A549 (cell line): ENCODE measurements around the gene KMT5C. TPM values are rescaled to one million over a fixed set of nuclear protein-coding genes. Genes with fewer than 3 reads are reported as not detected.

Source experiments
- ATAC-seq, 2 experiments: fragments of 200-7000 bp in 1 of 2; fragments of >200 bp in 1 of 2; cut with Nextera tagmentation in 1 of 2; cut with Tn5 transposase in 1 of 2; 3 replicates each; pipeline versions ENCODE4 v1.8.0 to v1.9.1; 2018 to 2020; ENCODE audit warnings: mild to moderate bottlenecking in 1 of 2, moderate library complexity in 1 of 2
- CTCF ChIA-PET: fragments of 300-600 bp; sonication (Branson Sonifier 250); formaldehyde crosslinking; extraction: SDS; loops from one replicate; lab custom pipeline; 2021; ENCODE audit warnings: antibody characterized with exemption, inconsistent platforms; lab: Yijun Ruan, JAX
- POLR2A ChIA-PET: fragments of 350-600 bp; formaldehyde crosslinking; extraction: SDS; loops from one replicate; lab custom pipeline; 2021; ENCODE audit warnings: antibody characterized with exemption, inconsistent platforms; lab: Yijun Ruan, JAX
- DNase-seq, 2 experiments: peaks; one replicate each; pipeline versions ENCODE4 v3.0.0 to v3.0.0-alpha.2; 2011 to 2016; ENCODE audit warnings: low read depth in 1 of 2, low spot score in 1 of 2
- FAIRE-seq: peaks from 2 replicates; lab custom pipeline; 2011; peaks lifted over from hg19 to GRCh38; lab: Jason Lieb, UNC
- H3K27ac ChIP-seq, 2 experiments: fragments of >200 bp; sonication (Bioruptor Twin); formaldehyde crosslinking; 3 replicates each; pipeline ENCODE4 v1.5.1; 2016 to 2017
- H3K4me1 ChIP-seq: fragments of >200 bp; sonication (Bioruptor Twin); formaldehyde crosslinking; 3 replicates; pipeline ENCODE4 v1.6.1; 2016
- H3K4me2 ChIP-seq: fragments of >200 bp; sonication (Bioruptor Twin); formaldehyde crosslinking; 3 replicates; pipeline ENCODE4 v1.6.1; 2016
- H3K4me3 ChIP-seq: fragments of >200 bp; sonication (Bioruptor Twin); formaldehyde crosslinking; 3 replicates; pipeline ENCODE4 v1.5.1; 2016
- H3K9me3 ChIP-seq: fragments of >200 bp; sonication (Bioruptor Twin); formaldehyde crosslinking; 3 replicates; pipeline ENCODE4 v1.6.1; 2016
- BHLHE40 ChIP-seq: IDR thresholded peaks from 2 replicates; pipeline ENCODE4 v1.6.1; 2012; ENCODE audit warnings: low read depth, low read length, inconsistent platforms
- EHF ChIP-seq: fragments of 250-450 bp; sonication (Bioruptor Pico); IDR thresholded peaks from 2 replicates; pipeline ENCODE4 v1.5.0; 2020; ENCODE audit warnings: mild to moderate bottlenecking
- FOSB ChIP-seq: fragments of 250-450 bp; sonication (Bioruptor Pico); IDR thresholded peaks from 2 replicates; pipeline ENCODE4 v1.5.0; 2020; ENCODE audit warnings: mild to moderate bottlenecking, moderate library complexity
- FOSL2 ChIP-seq, 2 experiments: fragments of 450-650 bp in 1 of 2; fragments of >200 bp in 1 of 2; sonication (Bioruptor Twin) in 1 of 2; formaldehyde crosslinking; IDR thresholded peaks; 2 replicates each; pipeline versions ENCODE4 v1.5.0 to v1.6.1; 2016 to 2020; ENCODE audit warnings: mild to moderate bottlenecking in 1 of 2, moderate library complexity in 1 of 2
- HDAC2 ChIP-seq: fragments of 200-600 bp; sonication (generic); IDR thresholded peaks from 2 replicates; pipeline ENCODE4 v1.6.1; 2016
- HOXB13 ChIP-seq: fragments of 250-450 bp; sonication (Bioruptor Pico); IDR thresholded peaks from 2 replicates; pipeline ENCODE4 v1.5.0; 2020; ENCODE audit warnings: low read depth, mild to moderate bottlenecking, moderate library complexity
- HOXB5 ChIP-seq: fragments of 250-450 bp; sonication (Bioruptor Pico); IDR thresholded peaks from 2 replicates; pipeline ENCODE4 v1.5.0; 2020; ENCODE audit warnings: mild to moderate bottlenecking, moderate library complexity
- KDM1A ChIP-seq: fragments of 200-600 bp; sonication (generic); IDR thresholded peaks from 2 replicates; pipeline ENCODE4 v1.6.1; 2016; ENCODE audit warnings: low read depth, mild to moderate bottlenecking
- KDM5A ChIP-seq: fragments of 200-600 bp; sonication (generic); IDR thresholded peaks from 2 replicates; pipeline ENCODE4 v1.6.1; 2016; ENCODE audit warnings: antibody characterized with exemption, mild to moderate bottlenecking
- MAFK ChIP-seq: fragments of 450-650 bp; IDR thresholded peaks from 2 replicates; pipeline ENCODE4 v1.6.1; 2014; ENCODE audit not compliant: partially characterized antibody
- MAZ ChIP-seq: fragments of 150-350 bp; IDR thresholded peaks from 2 replicates; pipeline ENCODE4 v1.6.1; 2014; ENCODE audit warnings: antibody characterized with exemption, low read depth, low read length, borderline replicate concordance
- MYC ChIP-seq: IDR thresholded peaks from 2 replicates; pipeline ENCODE4 v1.6.1; 2012; ENCODE audit warnings: mild to moderate bottlenecking, inconsistent platforms, low read length, improper control_type of control experiment, borderline replicate concordance
- NPAS2 ChIP-seq: fragments of 250-450 bp; sonication (Bioruptor Pico); IDR thresholded peaks from 2 replicates; pipeline ENCODE4 v1.8.0; 2022; ENCODE audit warnings: mild to moderate bottlenecking, moderate library complexity, borderline replicate concordance
- PHF8 ChIP-seq: fragments of 200-600 bp; sonication (generic); IDR thresholded peaks from 2 replicates; pipeline ENCODE4 v1.6.1; 2016; ENCODE audit warnings: low read depth, mild to moderate bottlenecking, antibody characterized with exemption, moderate library complexity, borderline replicate concordance
- RAD21 ChIP-seq, 2 experiments: fragments of >200 bp in 1 of 2; sonication (Bioruptor Twin) in 1 of 2; formaldehyde crosslinking in 1 of 2; IDR thresholded peaks in 1 of 2; conservative IDR thresholded peaks in 1 of 2; 2 replicates in 1 of 2; 3 replicates in 1 of 2; pipeline ENCODE4 v1.6.1; 2012 to 2018; ENCODE audit warnings: inconsistent platforms in 1 of 2
- TFCP2L1 ChIP-seq: fragments of 250-450 bp; sonication (Bioruptor Pico); IDR thresholded peaks from 2 replicates; pipeline ENCODE4 v1.5.0; 2021; ENCODE audit warnings: mild to moderate bottlenecking
- WGBS: methylation state at CpG from one replicate; pipeline ENCODE4 v1.1.6; 2017; ENCODE audit errors: missing lambda C conversion rate; 5-methylcytosine and 5-hydroxymethylcytosine counted together
- polyA plus RNA-seq, 4 experiments: library from polyadenylated mRNA; depleted of rRNA in 3 of 4; stranded (reverse); fragments of >200 nt; fragmentation: RNase III in 1 of 4; extraction: RNeasy Plus Mini Kit Qiagen cat#74134 plus additional on column Dnase treatment in 1 of 4; gene quantifications; 2 replicates in 3 of 4; 3 replicates in 1 of 4; pipeline ENCODE4 v1.2.3, GENCODE V29; 2011 to 2017
- TF ChIP-seq, protein P1 (sequence below): IDR thresholded peaks from 2 replicates; pipeline ENCODE4 v1.6.1; 2012

KMT5C gene
- polyA plus RNA-seq, 2 of the 4 experiments (the other 2 are of a cell fraction): 9.5 to 15.2 TPM

DNA sequence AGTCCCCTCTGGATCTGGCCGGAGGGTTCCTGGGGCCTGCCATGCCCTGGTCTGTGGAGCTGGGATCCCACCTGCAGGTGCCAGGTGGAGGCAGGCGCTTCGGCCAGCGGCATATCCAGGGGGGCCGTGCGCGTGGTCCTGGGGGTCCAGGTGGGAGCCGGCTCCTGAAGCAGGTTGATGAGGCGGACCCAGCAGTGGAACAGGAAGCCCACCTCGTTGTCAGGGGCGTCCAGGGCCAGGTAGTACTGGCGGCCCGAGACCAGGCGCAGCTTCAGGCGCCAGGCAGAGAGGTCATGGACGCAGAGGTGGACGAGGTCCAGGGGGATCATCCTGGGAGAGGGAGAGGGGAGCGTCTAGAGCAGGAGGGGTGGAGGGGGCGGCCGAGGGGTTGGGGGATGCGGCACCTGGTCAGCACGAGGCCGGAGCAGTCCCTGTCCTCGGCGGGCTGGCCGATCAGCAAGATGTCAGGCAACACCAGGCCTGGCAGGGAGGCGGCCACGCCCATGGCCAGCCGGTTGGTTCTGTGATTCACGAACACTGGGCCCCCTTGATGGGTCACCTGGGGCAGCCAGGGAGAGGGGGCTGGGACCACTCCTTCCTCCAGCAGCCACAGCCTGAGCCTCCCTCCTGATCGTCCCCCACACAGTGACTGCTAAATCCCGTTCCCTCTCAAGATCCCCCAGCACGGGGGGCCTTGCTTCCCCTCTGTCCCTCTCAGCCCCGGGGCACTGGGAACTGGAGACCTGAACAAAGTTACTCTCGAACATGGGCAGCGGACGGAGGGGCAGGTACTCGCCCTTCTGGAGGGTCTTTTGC is 22.7 kb downstream of the KMT5C start:
- no peak for FAIRE-seq
- H3K27ac ChIP-seq: peak overlapping the region in 1 of 2 experiments; percentile 47; a peak in 3 of 6 replicates
- no peak overlapping the region for H3K4me2 ChIP-seq
- POLR2A ChIA-PET: interaction anchor here (2.0 kb wide), 1 partner anchor 45 kb away, joined by 4 read pairs; no protein-coding TSS in a partner anchor
- peak; percentile 26 to 31; a peak in 5 of 6 replicates for ATAC-seq
- H3K4me1 ChIP-seq: peaks cover 34% of the 10 kb centered on the region
- no peak overlapping the region for H3K4me3 ChIP-seq
- TF ChIP-seq HOXB13 (no peak), PHF8 (no peak), HDAC2 (no peak), HOXB5 (CRISPR knock-in tag) (no peak), BHLHE40 (no peak), MAFK (no peak)
- TF ChIP-seq, protein P1, sequence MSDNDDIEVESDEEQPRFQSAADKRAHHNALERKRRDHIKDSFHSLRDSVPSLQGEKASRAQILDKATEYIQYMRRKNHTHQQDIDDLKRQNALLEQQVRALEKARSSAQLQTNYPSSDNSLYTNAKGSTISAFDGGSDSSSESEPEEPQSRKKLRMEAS: no peak
- CTCF ChIA-PET: interaction anchor here (0.6 to 14.8 kb wide), 11 partner anchors 9 to 221 kb away, joined by 3 to 105 read pairs (median 3); partner anchors contain the start of gene TMEM238
- no peaks in the 10 kb centered on the region for H3K9me3 ChIP-seq
- WGBS: 78% methylated on average over 29 of the region's 38 CpGs
- DNase-seq: no peak

DNA sequence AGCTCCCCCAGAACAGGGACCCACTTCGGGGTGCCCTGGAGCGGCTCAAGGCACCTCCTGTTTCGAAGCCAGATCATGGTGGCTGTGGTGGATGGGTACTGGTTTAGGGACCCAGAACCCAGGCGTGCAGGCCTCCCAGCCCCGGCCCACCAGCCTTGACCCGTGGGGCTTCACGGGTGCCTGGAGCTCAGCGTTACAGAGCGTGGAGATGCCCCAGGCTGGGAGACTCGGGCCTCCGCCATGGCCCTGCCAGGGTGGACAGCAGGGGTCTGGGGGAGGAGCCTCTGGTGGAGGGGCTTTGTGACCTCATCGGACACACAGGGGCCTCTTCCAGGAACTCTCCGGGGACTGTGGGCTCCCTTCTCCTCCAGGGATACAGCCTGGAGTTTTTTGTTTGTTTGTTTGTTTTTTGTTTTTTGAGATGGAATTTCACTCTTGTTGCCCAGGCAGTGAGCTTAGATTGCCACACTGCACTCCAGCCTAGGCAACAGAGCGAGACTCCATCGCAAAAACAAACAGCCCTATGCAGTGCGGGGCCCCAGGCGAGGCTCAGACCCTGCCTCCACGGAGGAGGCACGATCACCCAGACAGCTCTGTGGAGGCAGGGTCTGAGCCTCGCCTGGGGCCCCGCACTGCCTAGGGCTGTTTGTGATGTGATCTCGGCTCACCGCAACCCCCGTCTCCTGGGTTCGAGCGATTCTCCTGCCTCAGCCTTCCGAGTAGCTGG is 23.5 kb downstream of the KMT5C start, which contains the start of gene GARIN5B:
Gene GARIN5B, minus strand, starts transcription at position 271 of the 727 bp plus-strand sequence. Its CDS starts 194 bp downstream, at position 77.
- CTCF ChIA-PET: interaction anchor here (0.6 to 14.8 kb wide), 6 partner anchors 8 to 222 kb away, joined by 3 to 105 read pairs (median 8); partner anchors contain the start of gene TMEM238
- POLR2A ChIA-PET: interaction anchor here (0.6 to 2.0 kb wide), 3 partner anchors 10 to 1202 kb away, joined by 4 to 8 read pairs (median 5); no protein-coding TSS in a partner anchor
- Histone ChIP-seq H3K9me3 (no peaks in the 10 kb centered on the region), H3K4me2 (no peak within 1 kb of the TSS), H3K4me3 (no peak within 1 kb of the TSS), H3K27ac (peak within 1 kb of the TSS in 1 of 2 experiments; percentile 47; a peak in 3 of 6 replicates), H3K4me1 (peaks cover 34% of the 10 kb centered on the region)
- ATAC-seq: peak; percentile 27 to 60
- 74% methylated on average over 23 of the region's 27 CpGs for WGBS
- no peak for DNase-seq
- no peak for TF ChIP-seq MYC
- 0 out of 2 replicates have a peak, but pooled peaks have one; percentile 50 for TF ChIP-seq FOSB (CRISPR knock-in tag)
- peak; percentile 69; the same call in 1 of the 2 replicates for TF ChIP-seq TFCP2L1 (CRISPR knock-in tag)
- no peak for TF ChIP-seq HDAC2
- no peak for TF ChIP-seq KDM5A
- TF ChIP-seq FOSL2 (IDR thresholded peaks at IDR 0.05): no peak
- no peak for TF ChIP-seq FOSL2 (CRISPR knock-in tag; IDR thresholded peaks at IDR 0.05)
- TF ChIP-seq EHF (CRISPR knock-in tag): no peak
- no peak; a peak in 1 of 5 replicates for TF ChIP-seq RAD21 (conservative IDR thresholded peaks at IDR 0.05 in 1 of 2, IDR thresholded peaks at IDR 0.05 in 1 of 2)
- TF ChIP-seq KDM1A: no peak
- no peak for TF ChIP-seq NPAS2
- no peak for FAIRE-seq

DNA sequence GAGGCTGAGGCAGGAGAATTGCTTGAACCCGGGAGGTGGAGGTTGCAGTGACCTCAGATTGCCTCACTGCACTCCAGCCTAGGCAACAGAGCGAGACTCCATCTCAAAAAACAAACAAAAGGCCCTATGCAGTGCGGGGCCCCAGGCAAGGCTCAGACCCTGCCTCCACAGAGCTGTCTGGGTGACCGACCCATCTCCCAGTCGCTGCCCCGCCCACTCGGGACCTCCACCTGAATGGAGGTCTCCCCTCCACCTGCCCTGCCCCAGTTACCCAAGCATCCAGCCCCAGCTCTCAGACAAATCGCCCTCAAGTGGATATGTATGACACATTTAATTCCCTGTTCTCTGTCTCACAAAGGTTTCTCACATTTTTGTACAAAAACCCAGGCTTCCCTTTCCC is 25.6 kb downstream of the KMT5C start:
- TF ChIP-seq MAZ: no peak
- 0 out of 2 replicates have a peak, but pooled peaks have one; percentile 35 for TF ChIP-seq TFCP2L1 (CRISPR knock-in tag)
- peak overlapping the region; percentile 93; the same call in 2 of the 3 replicates for H3K4me2 ChIP-seq
- H3K9me3 ChIP-seq: no peaks in the 10 kb centered on the region
- 85% methylated on average over 8 of the region's 8 CpGs for WGBS
- ChIA-PET POLR2A (no interaction called here), CTCF (interaction anchor here (0.8 to 14.8 kb wide), 4 partner anchors 15 to 73 kb away, joined by 3 to 105 read pairs (median 12); partner anchors contain the start of gene KMT5C)
- no peak overlapping the region for H3K4me3 ChIP-seq
- peak overlapping the region in 1 of 2 experiments; percentile 68; a peak in 3 of 6 replicates for H3K27ac ChIP-seq
- no peak for DNase-seq
- FAIRE-seq: no peak
- no peak for ATAC-seq
- H3K4me1 ChIP-seq: peaks cover 34% of the 10 kb centered on the region
